ENCODE measurements around the gene IGFBPL1. TPM values are rescaled to one million over a fixed set of nuclear protein-coding genes. Genes with fewer than 3 reads are reported as not detected.

Gene IGFBPL1
- total RNA-seq, 1 donor from 2014 or later: not detected

- no peaks in the 10 kb centered on the region for H3K9me3 ChIP-seq
- TF ChIP-seq CTCF (IDR thresholded peaks at IDR 0.05) (no peak), POLR2A (IDR thresholded peaks at IDR 0.05) (no peak), POLR2AphosphoS5 (IDR thresholded peaks at IDR 0.05; ENCODE audit: insufficient read depth in 1 of 2, low read depth in 1 of 2) (no peak)
- DNase-seq (ENCODE audit: extremely low spot score in 2 of 2): no peak
- H3K4me3 ChIP-seq: no peak overlapping the region
- intact Hi-C loops (cut with DNase I): no loop called here
- no peaks in the 10 kb centered on the region for H3K27me3 ChIP-seq
- peaks cover 16% of the 10 kb centered on the region for H3K4me1 ChIP-seq
- H3K27ac ChIP-seq: no peak overlapping the region
- H3K36me3 ChIP-seq: peaks cover 0 to 14% of the 10 kb centered on the region in 2 donors
Measured at GRCh38 chr9:38395653-38396370, 28.4 kb downstream of the IGFBPL1 start.

- no peak for DNase-seq (ENCODE audit: extremely low spot score in 2 of 2)
- Histone ChIP-seq H3K36me3 (peaks cover 0 to 14% of the 10 kb centered on the region in 2 donors), H3K4me3 (no peak overlapping the region), H3K9me3 (no peaks in the 10 kb centered on the region), H3K27ac (no peak overlapping the region), H3K4me1 (peaks cover 16% of the 10 kb centered on the region), H3K27me3 (no peaks in the 10 kb centered on the region)
- intact Hi-C loops (cut with DNase I): no loop called here
- no peak for TF ChIP-seq CTCF (IDR thresholded peaks at IDR 0.05)
- no peak for TF ChIP-seq POLR2AphosphoS5 (IDR thresholded peaks at IDR 0.05; ENCODE audit: insufficient read depth in 1 of 2, low read depth in 1 of 2)
- no peak for TF ChIP-seq POLR2A (IDR thresholded peaks at IDR 0.05)
Measured at GRCh38 chr9:38394416-38394815, 29.8 kb downstream of the IGFBPL1 start.

GRCh38 chr9:38393128-38393796, 31.0 kb downstream of the IGFBPL1 start:
- peak overlapping the region; percentile 56 for H3K27ac ChIP-seq
- TF ChIP-seq POLR2A (IDR thresholded peaks at IDR 0.05) (no peak), POLR2AphosphoS5 (IDR thresholded peaks at IDR 0.05; ENCODE audit: insufficient read depth in 1 of 2, low read depth in 1 of 2) (no peak), CTCF (IDR thresholded peaks at IDR 0.05) (no peak)
- H3K9me3 ChIP-seq: no peaks in the 10 kb centered on the region
- H3K27me3 ChIP-seq: no peaks in the 10 kb centered on the region
- no peak for DNase-seq (ENCODE audit: extremely low spot score in 2 of 2)
- peaks cover 0 to 14% of the 10 kb centered on the region in 2 donors for H3K36me3 ChIP-seq
- H3K4me1 ChIP-seq: peaks cover 16% of the 10 kb centered on the region
- H3K4me3 ChIP-seq: peak overlapping the region; percentile 58 to 73
- intact Hi-C loops (cut with DNase I): no loop called here

GRCh38 chr9:38392235-38393127, 31.8 kb downstream of the IGFBPL1 start, which contains the start of gene ALDH1B1:
Gene ALDH1B1 (plus strand): TSS chr9:38392702. CDS start chr9:38395749, 3,047 bp downstream.
- peaks cover 0 to 14% of the 10 kb centered on the region in 2 donors for H3K36me3 ChIP-seq
- DNase-seq (ENCODE audit: extremely low spot score in 2 of 2): no peak
- H3K4me1 ChIP-seq: peaks cover 16% of the 10 kb centered on the region
- intact Hi-C loops (cut with DNase I): no loop called here
- H3K4me3 ChIP-seq: peak within 1 kb of the TSS; percentile 58 to 73
- H3K9me3 ChIP-seq: no peaks in the 10 kb centered on the region
- no peaks in the 10 kb centered on the region for H3K27me3 ChIP-seq
- peak in 1 of 2 donors; percentile 12 for TF ChIP-seq POLR2A (IDR thresholded peaks at IDR 0.05)
- TF ChIP-seq CTCF (IDR thresholded peaks at IDR 0.05): no peak
- TF ChIP-seq POLR2AphosphoS5 (IDR thresholded peaks at IDR 0.05; ENCODE audit: insufficient read depth in 1 of 2, low read depth in 1 of 2): peak in 1 of 2 donors; percentile 78
- peak within 1 kb of the TSS; percentile 56 for H3K27ac ChIP-seq

Measured in vagina (tissue), 2 donors.